SIG-M5 (cell line): ENCODE data around the gene CHURC1.
"Not testable (repeated sequence)": the region's sequence is repeated elsewhere in the genome, so short reads cannot be mapped to it uniquely, and the experiment has no call there.

ENCODE experiments used
- DNase-seq: peaks from one replicate; lab custom pipeline; 2025; lab: John Stamatoyannopoulos, UW

Gene CHURC1

DNA sequence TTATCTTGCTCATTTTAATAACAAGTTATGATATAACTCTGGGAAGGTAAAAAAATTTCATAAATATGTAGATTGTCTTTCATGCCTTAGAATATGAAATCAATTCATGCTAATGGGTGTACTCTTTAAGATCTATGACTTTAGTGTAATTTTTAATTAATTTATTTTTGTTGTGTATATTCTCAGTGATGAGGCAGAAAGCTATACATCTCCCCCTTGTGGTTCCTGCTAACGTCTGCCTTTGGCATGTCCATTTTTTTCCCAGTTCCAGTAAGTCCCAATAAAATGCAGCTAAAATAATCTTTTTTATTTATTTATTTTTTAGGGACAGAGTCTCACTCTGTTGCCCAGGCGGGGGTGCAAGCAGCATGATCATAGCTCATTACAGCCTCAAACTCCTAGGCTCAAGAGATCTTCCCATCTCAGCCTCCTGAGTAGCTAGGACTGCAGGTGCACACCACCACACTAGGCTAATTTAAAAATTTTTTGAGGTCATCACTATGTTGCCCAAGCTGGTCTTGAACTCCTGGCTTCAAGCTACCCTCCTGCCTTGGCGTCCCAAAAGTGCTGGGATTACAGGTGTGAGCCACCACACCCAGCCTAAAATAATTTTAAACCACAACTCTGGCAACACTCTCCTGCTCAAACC, 3.3 kb upstream of the CHURC1 start:
- no peak for DNase-seq

DNA sequence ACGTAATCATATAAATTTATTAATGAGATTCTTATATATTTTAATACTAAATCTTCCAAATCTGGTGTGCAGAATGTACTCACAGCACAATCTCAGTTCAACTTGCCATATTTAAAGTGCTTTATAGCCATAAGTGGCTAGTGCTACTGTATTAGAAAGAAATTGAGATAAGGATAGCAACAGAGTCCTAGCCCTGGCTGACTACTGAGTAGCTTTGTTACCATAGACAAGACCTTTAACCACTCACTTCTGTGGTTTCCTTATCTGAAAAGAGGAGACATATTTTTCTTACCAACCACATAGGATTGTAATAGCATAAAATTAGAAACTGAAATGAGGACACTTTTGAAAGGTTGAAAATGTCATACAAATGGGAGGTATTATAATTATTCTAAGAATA, 2.0 kb upstream of the CHURC1 start:
- no peak for DNase-seq

DNA sequence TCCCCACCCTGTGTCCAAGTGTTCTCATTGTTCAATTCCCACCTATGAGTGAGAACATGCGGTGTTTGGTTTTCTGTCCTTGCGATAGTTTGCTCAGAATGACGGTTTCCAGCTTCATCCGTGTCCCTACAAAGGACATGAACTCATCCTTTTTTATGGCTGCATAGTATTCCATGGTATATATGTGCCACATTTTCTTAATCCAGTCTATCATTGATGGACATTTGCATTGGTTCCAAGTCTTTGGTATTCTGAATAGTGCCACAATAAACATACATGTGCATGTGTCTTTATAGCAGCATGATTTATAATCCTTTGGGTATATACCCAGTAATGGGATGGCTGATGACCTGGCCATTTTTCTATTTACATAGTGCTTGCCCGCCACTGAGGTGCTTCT, 778 bp upstream of the CHURC1 start:
- not testable (repeated sequence) for DNase-seq

DNA sequence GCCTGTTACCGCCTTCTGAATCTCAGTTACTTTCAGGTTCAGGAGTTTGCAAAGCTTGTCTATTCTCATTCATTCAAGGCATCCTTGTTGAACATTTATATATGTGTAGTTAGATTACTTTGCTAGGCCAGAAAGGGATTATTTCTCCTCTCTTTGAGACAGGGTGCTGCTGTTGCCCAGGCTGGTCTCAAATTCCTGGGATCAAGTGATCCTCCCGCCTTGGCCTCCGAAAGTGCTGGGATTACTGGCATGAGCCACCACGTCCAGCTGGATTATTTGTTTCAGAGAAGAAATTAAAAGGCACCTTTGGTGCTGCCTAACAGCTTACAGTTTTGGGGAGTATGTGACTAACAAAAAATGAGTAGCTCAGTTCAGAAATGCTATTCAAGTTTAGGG, 772 bp downstream of the CHURC1 start:
- DNase-seq: no peak

DNA sequence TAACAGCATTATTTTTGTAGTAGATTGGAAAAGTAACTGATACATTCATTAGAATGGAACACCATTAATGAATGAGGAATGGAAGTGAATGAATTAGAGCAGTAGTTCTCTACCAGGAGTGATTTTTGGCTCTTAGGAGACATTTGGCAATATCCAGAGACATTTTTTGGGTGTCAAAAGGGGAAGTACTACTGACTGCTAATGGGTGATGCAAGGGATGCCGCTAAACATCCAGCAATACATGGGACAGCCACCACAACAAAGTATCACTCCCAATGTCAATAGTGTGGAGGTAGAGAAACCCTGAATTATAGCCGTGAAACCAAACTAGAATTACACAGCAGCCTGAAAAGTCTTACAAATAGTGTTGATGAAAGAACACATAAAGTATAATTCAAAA, 1.5 kb downstream of the CHURC1 start:
- DNase-seq: peak; percentile 15

DNA sequence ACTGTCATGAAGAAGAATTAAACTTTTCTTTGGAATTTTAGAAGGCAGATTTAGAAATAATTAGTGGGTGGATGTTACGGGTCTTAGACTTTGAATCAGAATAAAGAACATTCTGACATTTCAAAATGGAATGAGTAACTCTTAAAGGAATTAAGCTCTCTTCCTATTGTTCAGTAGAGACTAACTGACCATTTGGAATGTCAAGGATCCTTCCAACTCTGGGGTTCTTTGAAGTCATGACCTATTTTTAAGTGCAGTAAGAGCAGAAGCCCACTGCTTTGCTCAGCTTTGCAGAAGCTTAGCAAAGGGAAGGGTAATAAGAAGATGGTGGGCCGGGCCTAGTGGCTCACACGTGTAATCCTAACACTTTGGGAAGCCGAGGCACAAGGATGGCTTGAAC, 4.0 kb downstream of the CHURC1 start:
- no peak for DNase-seq

DNA sequence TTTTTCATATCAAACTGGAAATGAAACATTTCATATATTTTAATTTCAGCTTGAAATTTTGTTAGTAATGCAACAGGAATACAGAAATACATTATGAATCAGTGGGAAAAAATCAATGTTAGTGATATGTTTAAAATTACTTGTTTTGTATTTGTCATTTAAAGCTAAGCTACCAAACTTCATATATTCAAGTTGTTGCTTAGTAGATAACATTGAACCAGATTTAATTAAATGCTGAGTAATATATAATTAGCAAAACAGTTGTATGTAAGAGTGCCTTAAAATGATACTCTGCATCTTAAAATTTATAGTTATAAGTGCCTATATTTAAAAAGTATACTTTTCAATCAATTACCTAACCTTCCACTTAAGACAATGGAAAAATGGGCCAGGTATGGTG, 5.0 kb downstream of the CHURC1 start:
- no peak for DNase-seq

DNA sequence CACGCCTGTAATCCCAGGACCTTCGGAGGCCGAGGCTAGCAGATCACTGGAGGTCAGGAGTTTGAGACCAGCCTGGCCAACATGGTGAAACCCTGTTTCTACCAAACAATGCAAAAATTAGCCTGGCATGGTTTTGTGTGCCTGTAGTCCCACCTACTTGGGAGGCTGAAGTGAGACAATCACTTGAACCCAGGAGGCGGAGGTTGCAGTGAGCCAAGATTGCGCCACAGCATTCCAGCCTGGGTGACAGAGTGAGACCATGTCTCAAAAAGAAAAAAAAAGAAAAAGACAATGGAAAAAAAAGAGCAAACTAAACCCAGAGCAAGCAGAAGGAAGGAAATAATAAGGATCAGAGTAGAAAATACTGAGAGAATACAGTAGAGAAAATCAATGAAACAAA, 5.4 kb downstream of the CHURC1 start:
- no peak for DNase-seq

DNA sequence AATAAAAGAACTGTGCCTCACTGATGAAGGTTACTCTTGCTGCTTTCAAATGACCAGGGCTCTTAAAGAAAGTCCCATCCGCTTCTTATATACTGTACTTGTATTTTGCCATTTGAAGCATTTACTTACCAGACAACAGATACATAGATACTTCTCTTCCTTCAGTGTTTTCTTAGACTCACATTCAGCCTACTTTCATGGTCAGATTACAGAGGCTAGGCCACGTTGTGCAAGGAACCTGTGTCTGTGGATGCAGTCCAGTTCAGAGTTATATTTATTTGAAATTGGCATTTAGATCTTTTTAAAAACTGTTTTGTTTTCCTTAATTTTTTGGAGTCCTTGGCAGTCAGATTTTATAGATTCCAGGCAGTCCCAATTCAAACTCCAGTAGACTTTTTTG, 6.2 kb downstream of the CHURC1 start:
- no peak for DNase-seq

DNA sequence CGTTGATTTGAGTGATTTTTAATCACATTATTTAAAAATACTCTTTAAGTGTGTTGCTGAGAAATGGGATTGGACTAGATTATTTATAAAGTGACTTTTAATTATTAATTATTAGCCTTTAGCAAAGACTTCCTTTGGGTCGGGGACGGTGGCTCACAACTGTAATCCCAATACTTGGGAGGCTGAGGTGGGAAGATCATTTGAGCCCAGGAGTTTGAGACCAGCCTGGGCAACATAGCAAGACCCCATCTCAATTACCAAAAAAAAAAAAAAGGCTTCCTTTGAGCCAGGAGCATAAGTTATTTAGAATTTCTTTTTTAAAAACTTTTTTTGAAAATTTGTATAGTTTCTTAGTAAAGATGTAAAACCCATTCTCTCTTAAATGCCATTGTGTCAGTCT, 8.8 kb downstream of the CHURC1 start:
- DNase-seq: no peak

DNA sequence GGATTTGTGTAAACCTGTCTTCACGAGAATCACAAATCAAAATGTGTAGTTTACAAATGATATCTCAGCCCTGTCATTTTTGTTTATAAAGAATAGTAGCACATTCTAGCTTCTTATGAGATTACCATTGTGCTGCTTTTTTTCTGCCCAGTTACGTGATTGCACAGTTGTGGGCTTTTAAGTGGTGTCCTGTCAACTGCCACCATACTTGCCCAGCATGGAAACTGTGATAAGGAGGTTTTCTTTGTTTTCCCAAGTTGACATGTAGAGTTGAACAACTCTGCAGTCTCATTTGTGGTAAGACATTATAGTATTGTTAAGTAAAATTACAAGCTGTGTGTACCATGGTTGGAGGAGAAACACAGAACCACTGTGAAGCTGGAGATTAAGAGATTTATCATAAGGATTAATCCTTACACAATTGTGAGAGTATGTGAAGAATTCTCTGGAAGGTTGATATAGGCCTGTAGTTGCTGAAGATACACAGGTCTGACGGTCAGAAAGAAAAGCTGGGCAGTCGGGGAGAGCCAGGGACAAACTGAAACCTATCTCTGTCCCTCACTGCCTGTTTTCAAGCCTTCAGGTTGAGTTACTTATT, 12.2 kb downstream of the CHURC1 start:
- no peak for DNase-seq

DNA sequence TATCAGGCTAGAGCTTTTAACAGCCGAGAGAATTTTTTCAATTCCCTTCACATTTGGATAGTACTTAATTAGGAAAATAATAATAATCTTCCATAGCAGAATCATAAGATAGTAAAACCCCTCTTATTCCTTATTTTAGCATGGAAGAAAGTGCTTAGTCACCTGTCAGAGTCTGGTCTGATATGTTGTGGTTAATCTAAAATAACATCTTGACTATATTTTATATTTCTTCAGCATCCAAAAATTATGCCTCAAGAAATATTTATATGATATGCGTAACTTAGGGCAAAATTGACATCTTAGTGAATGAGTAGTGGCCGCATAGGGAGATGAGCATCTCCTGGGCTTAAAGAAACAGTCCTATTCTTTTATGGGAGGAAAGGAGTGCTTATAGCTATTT, 12.8 kb downstream of the CHURC1 start:
- DNase-seq: no peak

DNA sequence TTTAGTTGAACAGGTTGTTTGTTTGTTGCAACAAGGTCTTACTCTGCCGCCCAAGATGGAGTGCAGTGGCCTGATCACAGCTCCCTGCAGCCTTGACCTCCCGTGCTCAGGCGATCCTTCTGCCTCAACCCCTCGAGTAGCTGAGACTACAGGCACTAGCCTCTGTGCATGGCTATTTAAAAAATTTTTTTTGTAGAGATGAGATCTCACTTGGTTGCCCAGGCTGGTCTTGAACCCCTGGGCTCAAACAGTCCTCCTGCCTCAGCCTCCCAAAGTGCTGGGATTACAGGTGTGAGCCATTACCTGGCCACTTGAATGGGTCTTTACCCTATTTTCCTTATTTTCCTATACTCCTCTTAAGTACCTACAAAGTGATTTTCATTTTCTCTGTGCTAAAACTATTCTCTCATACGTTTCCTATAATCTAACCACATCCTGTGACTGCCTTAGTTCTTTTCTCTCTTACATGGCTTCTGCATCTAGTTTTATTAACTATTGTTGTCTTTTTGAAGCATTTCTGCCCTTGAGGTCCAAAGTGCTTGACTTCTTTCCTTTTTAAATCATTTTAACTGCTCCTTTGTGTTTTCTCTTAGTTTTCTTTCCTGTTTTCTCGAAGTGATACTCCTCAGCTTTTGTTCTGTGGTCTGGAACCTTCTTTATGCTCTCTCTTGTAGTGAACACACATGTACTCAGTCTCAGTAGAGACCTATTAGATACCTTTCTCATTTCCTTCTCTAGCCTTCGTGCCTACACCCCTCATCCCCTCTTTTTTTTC, 14.2 kb downstream of the CHURC1 start:
- no peak for DNase-seq

DNA sequence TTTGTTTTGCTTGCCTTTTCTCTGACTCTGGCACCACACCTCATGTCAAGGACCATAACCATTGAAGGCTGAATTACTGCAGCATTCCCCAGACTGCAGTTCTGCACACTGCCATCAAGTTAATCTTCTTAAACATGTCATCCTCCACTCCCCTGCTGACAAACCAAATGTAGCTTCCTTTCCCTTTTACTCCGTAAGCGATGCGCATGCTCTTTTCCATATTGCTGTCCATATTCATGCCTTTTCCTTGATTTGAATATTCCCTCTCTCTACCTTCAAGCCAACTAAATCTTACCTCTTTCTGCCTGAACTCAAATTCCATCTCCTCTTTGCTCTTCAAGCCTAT, 14.7 kb downstream of the CHURC1 start:
- no peak for DNase-seq

DNA sequence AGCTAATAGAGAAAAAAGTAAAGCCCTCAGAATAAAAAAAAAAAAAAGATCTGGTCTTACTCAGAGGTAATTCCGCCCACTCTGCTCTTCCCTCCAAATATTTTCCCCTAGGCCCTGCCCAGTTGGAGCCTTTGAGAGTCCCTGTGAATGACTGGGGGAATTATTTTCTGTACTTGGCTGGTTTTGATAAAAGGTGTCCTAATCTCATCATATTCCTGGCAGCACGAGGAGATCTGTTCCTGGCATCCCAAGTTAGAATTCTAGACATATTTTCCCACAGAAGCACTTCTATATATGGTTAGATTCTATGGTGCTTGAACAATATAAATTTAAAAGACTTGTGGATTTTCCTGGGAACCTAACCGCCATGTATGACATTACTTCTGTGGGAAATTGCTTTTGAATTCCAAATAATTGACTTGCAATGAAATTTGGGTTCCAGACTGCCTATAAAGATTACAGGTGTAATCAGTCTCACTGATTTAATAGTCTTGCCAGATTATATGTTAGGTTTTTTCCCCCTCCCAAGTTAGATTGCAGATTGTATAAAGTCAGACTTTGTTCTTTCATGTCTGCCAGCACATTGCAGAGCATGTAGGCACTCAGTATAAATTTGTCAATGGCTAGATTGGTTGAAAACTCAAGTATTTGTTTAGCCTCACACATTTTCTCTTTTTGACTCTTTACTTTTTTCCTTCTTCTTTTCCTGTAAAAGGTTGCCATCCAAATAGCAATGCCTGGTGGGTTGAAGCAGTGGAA, 16.0 kb downstream of the CHURC1 start:
- DNase-seq: no peak

DNA sequence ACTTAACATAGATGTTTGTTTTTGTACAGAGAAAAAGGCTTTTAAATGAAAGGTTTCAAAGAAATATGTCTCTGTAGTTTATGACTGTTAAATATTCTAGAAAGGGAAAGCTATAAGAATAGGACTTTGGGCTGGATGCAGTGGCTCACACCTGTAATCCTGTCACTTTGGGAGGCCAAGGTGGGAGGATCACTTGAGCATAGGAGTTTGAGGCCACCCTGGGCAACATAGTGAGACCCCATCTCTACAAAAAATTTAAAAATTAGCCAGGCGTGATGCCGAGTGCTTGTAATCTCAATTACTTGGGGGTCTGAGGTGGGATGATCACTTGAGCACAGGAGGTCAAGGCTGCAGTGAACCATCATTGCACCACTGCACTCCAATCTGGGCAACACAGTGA, 16.9 kb downstream of the CHURC1 start:
- no peak for DNase-seq

DNA sequence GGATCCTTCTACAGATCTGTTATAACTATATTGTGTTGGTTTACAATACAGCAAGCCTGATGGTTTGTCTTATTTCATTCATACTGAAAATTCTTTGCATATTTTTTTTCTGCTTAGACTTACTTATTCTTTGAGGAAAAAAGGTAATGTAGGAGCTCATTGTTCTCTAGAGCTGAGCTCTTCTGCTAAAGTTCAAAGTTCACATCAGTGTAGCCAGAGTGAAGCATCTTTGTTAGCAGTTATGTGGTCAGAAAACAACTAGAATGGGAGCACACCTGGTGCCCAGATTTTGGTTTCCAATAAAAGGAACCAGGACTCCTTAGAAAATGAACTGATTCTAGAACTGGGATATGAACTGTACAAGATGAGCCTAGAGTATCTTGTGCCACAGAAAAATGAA, 18.0 kb downstream of the CHURC1 start:
- no peak for DNase-seq

DNA sequence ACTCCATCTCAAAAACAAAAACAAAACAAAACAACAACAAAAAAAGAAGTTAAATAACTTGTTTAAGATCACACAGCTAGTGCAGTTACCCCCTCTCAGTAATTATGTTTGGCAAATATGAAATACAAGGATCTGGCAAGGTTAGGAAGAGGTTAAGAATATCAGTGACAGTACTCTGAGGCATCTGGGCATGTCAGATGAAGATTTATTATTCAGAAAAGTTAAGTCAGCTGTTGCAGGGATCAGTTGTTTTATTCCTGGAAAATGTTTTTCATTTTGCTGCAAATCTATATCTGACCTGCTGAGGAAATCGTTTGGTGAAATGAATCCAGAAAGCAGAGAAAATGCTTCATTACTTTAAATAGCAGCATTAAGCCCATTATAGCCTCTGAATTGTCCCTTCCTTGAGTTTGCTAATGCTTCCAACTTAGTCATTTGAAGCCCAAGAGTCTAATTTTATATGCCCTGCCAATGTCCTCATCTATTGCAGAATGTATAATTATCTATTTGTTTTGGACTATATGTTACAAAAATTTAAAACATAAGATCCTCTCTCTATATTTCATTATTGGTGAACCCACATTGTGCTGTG, 20.2 kb downstream of the CHURC1 start:
- DNase-seq: no peak

DNA sequence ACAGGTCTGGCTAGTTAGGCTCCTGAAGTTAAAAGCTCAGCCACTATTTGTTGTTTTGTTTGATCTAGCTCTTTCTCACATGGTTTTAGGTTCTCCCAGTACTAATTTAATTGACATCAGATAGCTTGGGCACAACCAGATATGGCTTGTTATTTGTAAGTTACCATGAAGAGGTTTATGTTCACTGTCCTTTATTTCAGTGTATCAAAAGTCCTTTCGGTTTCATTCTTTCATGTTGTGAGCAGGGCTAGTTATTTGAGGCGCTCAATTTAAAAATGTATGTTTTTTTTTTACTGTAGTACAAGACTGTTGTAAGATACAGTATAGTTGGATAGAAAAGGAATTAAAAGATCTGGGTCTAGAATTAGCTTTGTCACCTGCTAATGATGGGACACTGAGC, 21.3 kb downstream of the CHURC1 start:
- no peak for DNase-seq

DNA sequence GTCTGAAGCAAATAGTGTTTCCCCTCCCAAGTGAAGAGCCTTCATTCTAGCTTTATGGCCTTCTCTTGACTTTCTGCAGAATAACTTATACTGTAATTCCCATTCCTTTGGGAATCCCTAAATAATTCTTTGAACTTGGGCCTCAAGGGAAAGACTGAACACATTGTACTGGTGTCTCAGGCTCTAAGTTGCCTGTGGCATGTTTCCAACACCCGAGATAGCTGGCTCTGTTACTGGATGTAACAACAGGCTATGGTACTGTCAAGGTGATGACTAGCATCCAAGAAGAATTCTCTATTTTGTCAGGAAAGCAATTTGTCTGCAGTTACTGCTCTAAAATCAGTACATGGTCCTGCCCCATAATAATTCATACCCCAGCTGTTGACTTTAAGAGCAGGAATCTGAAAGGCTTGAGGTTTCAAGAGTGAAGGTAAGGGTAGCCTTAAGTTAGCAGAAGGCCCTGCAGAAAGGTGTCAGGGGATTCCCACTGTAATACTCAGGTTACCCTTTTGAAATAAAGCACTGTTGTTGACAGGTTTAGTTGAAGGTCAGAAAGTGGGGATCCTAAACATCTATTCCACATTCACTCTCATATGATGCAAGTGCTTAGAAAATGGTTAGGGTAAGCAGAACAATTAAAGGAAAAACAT, 23.0 kb downstream of the CHURC1 start:
- DNase-seq: no peak

DNA sequence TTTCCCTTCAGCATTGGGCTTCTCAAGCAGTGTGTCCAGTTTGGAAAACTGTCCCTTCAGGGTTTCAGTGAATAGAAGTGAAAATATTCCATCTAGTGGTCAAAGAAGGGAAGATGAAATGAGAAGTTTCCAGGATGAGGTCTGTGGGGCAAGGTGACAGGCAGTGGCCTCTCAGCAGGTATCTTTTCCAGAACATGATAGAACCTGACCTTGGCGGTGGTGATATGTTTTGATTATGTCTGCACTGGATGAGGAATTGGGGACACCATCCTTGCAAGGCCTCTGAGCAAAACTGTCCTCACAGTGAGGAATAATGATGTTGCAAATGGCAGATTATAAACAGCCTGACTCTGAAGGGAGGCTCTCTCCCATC, 23.6 kb downstream of the CHURC1 start:
- no peak for DNase-seq
